Upper lobe of left lung (tissue), 6 donors: Measurements from ENCODE around the gene POLR3H. TPM values are rescaled to one million over a fixed set of nuclear protein-coding genes. Genes with fewer than 3 reads are reported as not detected.

ENCODE experiments used
- ATAC-seq, 2 donors: fragments of 200-7000 bp; cut with Tn5 transposase; one replicate each; pipeline ENCODE4 v1.9.1; 2022; ENCODE audit warnings: mild to moderate bottlenecking in 2 of 2, moderate library complexity in 2 of 2; ENCODE audit not compliant: low FRiP score in 2 of 2
- DNase-seq, 2 donors: peaks; one replicate each; pipeline ENCODE4 v3.0.0-alpha.2; 2019 to 2020
- H3K27ac ChIP-seq, 4 donors: fragments of 200-600 bp; sonication (generic); one replicate each; pipeline ENCODE4 v1.5.1; 2016 to 2019
- H3K27me3 ChIP-seq, 4 donors: fragments of 200-600 bp; sonication (generic); one replicate each; pipeline ENCODE4 v1.5.1; 2017 to 2019
- H3K36me3 ChIP-seq, 4 donors: fragments of 200-600 bp; sonication (generic); one replicate each; pipeline ENCODE4 v1.5.1; 2016 to 2019
- H3K4me1 ChIP-seq, 4 donors: fragments of 200-600 bp; sonication (generic); one replicate each; pipeline ENCODE4 v1.5.1; 2018 to 2019
- H3K4me3 ChIP-seq, 4 donors: fragments of 200-600 bp; sonication (generic); one replicate each; pipeline ENCODE4 v1.5.1; 2017 to 2019; ENCODE audit warnings: mild to moderate bottlenecking in 2 of 4, moderate library complexity in 1 of 4
- H3K9me3 ChIP-seq, 4 donors: fragments of 200-600 bp; sonication (generic); one replicate each; pipeline ENCODE4 v1.5.1; 2018 to 2019
- EP300 ChIP-seq, 4 donors: sonication (generic); formaldehyde crosslinking; IDR thresholded peaks; one replicate each; pipeline ENCODE4 v1.5.1; 2017; ENCODE audit warnings: antibody characterized with exemption in 4 of 4, control low read depth in 2 of 4
- POLR2A ChIP-seq, 4 donors: fragments of 450-650 bp; IDR thresholded peaks; one replicate each; pipeline ENCODE4 v1.5.1; 2016 to 2017; ENCODE audit warnings: antibody characterized with exemption in 4 of 4, mild to moderate bottlenecking in 2 of 4
- POLR2AphosphoS5 ChIP-seq, 2 donors: sonication (generic); formaldehyde crosslinking; IDR thresholded peaks; one replicate each; pipeline ENCODE4 v1.5.1; 2017; ENCODE audit warnings: antibody characterized with exemption in 2 of 2
- WGBS, 2 donors: methylation state at CpG; one replicate each; pipeline ENCODE4 v1.1.5; 2017 to 2018; 5-methylcytosine and 5-hydroxymethylcytosine counted together
- total RNA-seq, 6 donors: library from RNA; depleted of rRNA in 4 of 6; stranded (reverse); fragments of >200 nt in 4 of 6; gene quantifications; one replicate each; pipeline versions ENCODE4 v1.1.0 to v1.2.1, GENCODE V29; 2016 to 2021
- TF ChIP-seq, protein P1 (sequence below), 6 experiments: fragments of 450-650 bp in 4 of 6; fragments of 200-600 bp in 2 of 6; sonication (generic) in 2 of 6; IDR thresholded peaks; one replicate each; pipeline ENCODE4 v1.5.1; 2016 to 2019; ENCODE audit warnings: antibody characterized with exemption in 6 of 6
- donor health status: DM: no; HTN: no; CAD: no; lungs with moderate emphysema.
- donor health status: DM: no; HTN: yes; CAD: no; lungs with severe emphysema.

POLR3H gene
- total RNA-seq, 6 donors from 2014 or later, result 35.6 to 73.5 (median 53.0) TPM

DNA sequence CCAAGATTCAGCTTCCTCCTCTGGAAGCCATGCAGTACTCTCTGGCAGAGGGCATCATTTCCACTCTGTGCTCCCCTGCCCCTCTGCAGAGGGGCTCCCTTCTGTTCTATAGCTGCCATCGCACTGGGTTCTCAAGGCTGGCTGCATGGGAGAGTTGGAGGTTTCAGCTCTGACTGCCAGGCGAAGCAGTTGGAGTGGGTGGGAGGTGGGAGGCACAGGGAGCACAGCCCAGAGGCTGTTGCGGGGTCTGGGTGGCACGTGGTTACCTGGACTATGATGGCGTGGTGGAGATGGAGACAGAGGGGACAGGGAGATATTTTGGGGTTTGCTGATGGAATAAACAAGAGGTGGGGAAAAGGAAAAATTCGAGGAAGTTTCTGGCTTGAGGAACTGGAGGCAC is 40.6 kb upstream of the POLR3H start:
- no peak for ATAC-seq
- H3K36me3 ChIP-seq, result peaks cover 9 to 47% (median 41%) of the 10 kb centered on the region in 4 donors
- 93% methylated on average over 6 of the region's 6 CpGs for WGBS, 2 donors

DNA sequence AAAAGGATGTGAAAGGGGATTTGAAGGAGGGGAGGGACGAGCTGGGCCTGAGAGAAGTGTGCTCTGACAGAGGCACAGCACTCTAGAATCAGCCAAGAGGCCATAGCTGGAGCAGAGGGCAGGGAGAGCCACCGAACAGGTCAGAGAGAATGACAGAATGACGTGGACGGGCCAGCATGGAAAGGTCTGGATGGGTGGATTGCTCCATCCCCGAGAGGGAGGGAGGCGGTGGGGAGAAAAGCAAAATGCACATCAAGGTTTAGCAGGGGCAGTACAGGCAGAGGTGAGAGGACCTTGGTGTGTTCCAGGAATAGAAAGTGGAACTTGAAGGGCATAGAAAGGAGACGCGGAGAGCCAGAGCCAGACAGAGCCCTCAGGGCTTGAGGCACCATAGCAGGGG is 38.4 kb upstream of the POLR3H start:
- ATAC-seq, result no peak
- TF ChIP-seq, protein P1, sequence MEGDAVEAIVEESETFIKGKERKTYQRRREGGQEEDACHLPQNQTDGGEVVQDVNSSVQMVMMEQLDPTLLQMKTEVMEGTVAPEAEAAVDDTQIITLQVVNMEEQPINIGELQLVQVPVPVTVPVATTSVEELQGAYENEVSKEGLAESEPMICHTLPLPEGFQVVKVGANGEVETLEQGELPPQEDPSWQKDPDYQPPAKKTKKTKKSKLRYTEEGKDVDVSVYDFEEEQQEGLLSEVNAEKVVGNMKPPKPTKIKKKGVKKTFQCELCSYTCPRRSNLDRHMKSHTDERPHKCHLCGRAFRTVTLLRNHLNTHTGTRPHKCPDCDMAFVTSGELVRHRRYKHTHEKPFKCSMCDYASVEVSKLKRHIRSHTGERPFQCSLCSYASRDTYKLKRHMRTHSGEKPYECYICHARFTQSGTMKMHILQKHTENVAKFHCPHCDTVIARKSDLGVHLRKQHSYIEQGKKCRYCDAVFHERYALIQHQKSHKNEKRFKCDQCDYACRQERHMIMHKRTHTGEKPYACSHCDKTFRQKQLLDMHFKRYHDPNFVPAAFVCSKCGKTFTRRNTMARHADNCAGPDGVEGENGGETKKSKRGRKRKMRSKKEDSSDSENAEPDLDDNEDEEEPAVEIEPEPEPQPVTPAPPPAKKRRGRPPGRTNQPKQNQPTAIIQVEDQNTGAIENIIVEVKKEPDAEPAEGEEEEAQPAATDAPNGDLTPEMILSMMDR (IDR thresholded peaks at IDR 0.05), result no peak
- TF ChIP-seq POLR2A (IDR thresholded peaks at IDR 0.05) (no peak), POLR2AphosphoS5 (IDR thresholded peaks at IDR 0.05) (no peak), EP300 (IDR thresholded peaks at IDR 0.05) (no peak)
- no peak for DNase-seq
- Histone ChIP-seq H3K4me3 (no peak overlapping the region), H3K4me1 (peaks cover 0 to 22% (median 2%) of the 10 kb centered on the region in 4 donors), H3K36me3 (peaks cover 9 to 69% (median 63%) of the 10 kb centered on the region in 4 donors), H3K27ac (no peak overlapping the region), H3K9me3 (no peaks in the 10 kb centered on the region), H3K27me3 (no peaks in the 10 kb centered on the region)
- WGBS, 2 donors, result 78 to 88% methylated on average over 8 of the region's 8 CpGs

More for the DNA sequence above, 40.6 kb upstream of the POLR3H start:
- Histone ChIP-seq H3K27me3 (no peaks in the 10 kb centered on the region), H3K9me3 (no peaks in the 10 kb centered on the region), H3K4me1 (peaks cover 7 to 38% (median 16%) of the 10 kb centered on the region in 4 donors), H3K27ac (no peak overlapping the region), H3K4me3 (no peak overlapping the region)
- no peak for DNase-seq
- no peak for TF ChIP-seq POLR2A (IDR thresholded peaks at IDR 0.05)
- TF ChIP-seq POLR2AphosphoS5 (IDR thresholded peaks at IDR 0.05), result no peak
- TF ChIP-seq EP300 (IDR thresholded peaks at IDR 0.05), result no peak
- TF ChIP-seq, protein P1 (IDR thresholded peaks at IDR 0.05), result no peak

DNA sequence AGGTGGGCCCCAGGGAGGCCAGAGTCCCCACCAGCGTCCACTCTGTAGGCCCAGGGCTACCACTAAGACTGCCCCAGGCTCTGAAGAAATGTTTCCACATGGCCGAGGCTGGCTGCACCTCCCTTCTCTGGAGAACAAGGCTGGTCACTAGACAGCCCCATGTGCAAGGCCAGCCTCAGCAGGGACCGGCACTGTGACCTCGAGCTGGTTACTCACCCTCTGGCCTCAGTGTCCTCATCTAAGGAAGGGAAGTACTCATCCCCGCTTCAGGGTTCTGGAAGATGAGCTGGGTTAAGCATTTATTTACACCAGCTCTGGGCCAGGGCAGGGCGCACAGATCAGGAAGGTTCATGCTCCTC is 35.7 kb upstream of the POLR3H start:
- H3K4me3 ChIP-seq, result no peak overlapping the region
- WGBS, 2 donors, result 85 to 92% methylated on average over 2 to 6 of the region's 6 CpGs
- TF ChIP-seq, protein P1 (IDR thresholded peaks at IDR 0.05), result no peak
- TF ChIP-seq EP300 (IDR thresholded peaks at IDR 0.05), result no peak
- peaks cover 9 to 92% (median 83%) of the 10 kb centered on the region in 4 donors for H3K36me3 ChIP-seq
- DNase-seq (no peak), ATAC-seq (no peak)
- H3K9me3 ChIP-seq, result no peaks in the 10 kb centered on the region
- H3K27ac ChIP-seq, result no peak overlapping the region
- peaks cover 0 to 4% (median 0%) of the 10 kb centered on the region in 4 donors for H3K4me1 ChIP-seq
- no peaks in the 10 kb centered on the region for H3K27me3 ChIP-seq

DNA sequence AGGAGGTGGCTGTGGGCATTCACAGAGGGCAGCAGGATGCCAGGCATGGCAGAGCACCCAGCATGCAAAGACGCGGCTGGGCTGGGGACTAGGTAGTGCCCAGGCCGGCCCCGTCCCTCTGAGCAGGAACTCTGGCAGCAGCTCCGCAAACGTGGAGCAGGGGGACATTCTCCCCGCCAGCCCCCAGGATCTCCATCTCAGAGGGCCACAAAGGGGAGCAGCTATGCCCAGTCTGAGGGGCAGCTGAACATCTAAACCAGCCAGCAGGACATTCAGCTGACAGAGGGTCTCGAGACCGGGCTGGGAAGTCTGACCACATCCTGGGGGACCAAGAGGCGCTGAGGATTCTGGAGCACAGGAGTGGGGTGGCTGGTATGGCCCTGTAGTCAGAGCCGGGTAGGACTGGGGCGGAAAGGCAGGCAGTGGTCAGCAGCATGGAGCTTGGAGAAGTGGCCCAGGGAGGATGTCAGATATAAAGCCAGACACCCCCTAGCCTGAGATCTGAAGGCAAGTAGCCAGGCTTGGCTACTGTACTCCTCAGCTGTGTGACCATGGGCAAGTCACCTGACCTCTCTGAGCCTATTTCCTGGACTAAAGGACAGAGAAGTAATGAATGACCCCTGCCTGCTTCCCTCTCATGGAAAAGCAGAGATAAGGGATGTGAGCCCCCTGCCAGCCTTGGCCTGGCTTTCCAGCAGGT is 35.2 kb upstream of the POLR3H start:
- no peak for TF ChIP-seq POLR2AphosphoS5 (IDR thresholded peaks at IDR 0.05)
- TF ChIP-seq, protein P1 (IDR thresholded peaks at IDR 0.05), result no peak
- no peak for TF ChIP-seq EP300 (IDR thresholded peaks at IDR 0.05)
- no peak for TF ChIP-seq POLR2A (IDR thresholded peaks at IDR 0.05)
- Histone ChIP-seq H3K4me3 (no peak overlapping the region), H3K27ac (no peak overlapping the region), H3K9me3 (no peaks in the 10 kb centered on the region), H3K36me3 (peaks cover 9 to 92% (median 78%) of the 10 kb centered on the region in 4 donors), H3K4me1 (no peaks in the 10 kb centered on the region), H3K27me3 (no peaks in the 10 kb centered on the region)
- 96 to 98% methylated on average over 8 to 12 of the region's 12 CpGs for WGBS, 2 donors
- no peak for DNase-seq
- ATAC-seq, result no peak

DNA sequence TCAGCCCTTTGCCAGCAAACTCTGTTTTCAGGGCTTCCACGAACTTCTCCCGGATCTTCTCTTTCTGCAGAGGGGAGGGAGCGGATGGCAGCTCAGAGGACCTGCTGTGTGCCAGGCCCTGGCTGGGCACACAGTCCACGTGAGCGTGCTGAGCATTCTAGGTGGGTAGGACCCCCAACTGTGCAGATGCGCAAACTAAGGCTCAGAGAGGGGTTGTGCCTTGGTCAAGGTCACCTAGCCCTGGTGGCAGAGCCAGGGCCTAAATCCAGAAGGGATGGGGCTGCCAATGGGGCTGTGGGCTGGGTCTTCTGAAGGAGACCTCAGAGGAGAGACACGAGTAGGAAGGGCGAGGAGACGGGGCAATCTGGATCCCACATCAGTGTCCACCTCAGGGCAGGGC is 34.5 kb upstream of the POLR3H start:
- H3K27me3 ChIP-seq, result no peaks in the 10 kb centered on the region
- DNase-seq (no peak), ATAC-seq (no peak)
- 93% methylated on average over 8 to 9 of the region's 9 CpGs for WGBS, 2 donors
- H3K4me1 ChIP-seq, result no peaks in the 10 kb centered on the region
- H3K9me3 ChIP-seq, result no peaks in the 10 kb centered on the region
- no peak overlapping the region for H3K27ac ChIP-seq
- H3K4me3 ChIP-seq, result no peak overlapping the region
- TF ChIP-seq, protein P1 (IDR thresholded peaks at IDR 0.05), result no peak
- peaks cover 9 to 88% (median 73%) of the 10 kb centered on the region in 4 donors for H3K36me3 ChIP-seq
